ENCODE results near the gene MTG2.

The MTG2 gene

DNA sequence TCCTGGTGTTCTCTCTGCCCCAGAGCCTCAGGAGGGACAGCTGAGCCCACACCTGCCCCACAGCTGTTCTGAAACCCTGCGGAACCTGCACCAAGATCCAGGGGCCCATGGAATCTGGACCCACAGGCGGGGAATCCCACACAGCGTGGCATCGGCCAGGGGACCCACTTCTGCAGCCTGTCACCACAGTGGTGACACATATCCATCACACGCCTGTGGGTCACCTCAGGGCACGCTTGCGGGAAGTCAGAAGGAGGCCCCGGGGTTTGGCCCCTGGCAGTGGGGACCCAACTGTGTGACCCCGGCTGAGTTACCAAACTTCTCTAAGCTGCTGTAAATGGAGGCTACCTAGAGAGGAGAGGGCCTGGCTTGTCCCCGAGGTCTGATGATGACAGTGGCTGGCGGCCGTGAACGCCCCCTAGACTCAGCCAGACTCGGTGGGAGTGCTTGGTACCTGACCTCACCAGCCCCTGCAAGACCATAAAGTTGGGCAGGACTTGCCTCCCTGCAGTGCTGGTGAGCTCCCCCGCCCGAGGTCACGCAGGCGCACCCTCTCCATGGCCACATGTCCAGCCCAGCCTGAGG, 39.5 kb downstream of the MTG2 start:
- Histone ChIP-seq H3K4me1 (ENCODE audit: control insufficient read depth, insufficient read depth, low read length) (no peaks in the 10 kb centered on the region), H3K4me3 (ENCODE audit: low read length) (no peak overlapping the region), H3K9me3 (ENCODE audit: control insufficient read depth, low read length) (no peaks in the 10 kb centered on the region), H3K36me3 (ENCODE audit: control insufficient read depth, insufficient read depth, low read length, severe bottlenecking) (no peaks in the 10 kb centered on the region), H3K27me3 (replicated peaks; ENCODE audit: control insufficient read depth, insufficient read depth, low read length) (peaks cover 80% of the 10 kb centered on the region), H3K9ac (ENCODE audit: low read length) (no peak overlapping the region)
- no peak for DNase-seq (ENCODE audit: low read depth)

DNA sequence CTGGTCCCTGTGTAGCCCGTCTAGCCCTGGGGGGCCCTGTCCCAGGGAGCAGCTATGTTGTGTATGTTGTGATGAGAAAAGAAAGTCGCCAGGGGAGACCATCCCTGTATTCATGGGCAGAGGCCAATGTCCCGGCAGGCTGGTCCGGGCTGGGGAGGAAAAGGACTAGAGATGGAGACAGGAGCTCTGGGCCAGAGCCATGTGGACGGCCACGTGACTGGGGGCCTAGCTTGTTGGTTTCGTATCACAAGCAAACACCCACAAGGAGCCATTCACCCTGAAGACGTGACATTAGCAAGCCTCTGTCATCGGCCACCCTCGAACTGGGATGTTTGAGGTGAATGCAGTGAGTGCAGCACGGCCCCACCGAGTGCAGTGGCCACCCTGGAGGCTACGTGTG, 40.1 kb downstream of the MTG2 start:
- Histone ChIP-seq H3K4me3 (ENCODE audit: low read length) (no peak overlapping the region), H3K4me1 (ENCODE audit: control insufficient read depth, insufficient read depth, low read length) (no peaks in the 10 kb centered on the region), H3K9ac (ENCODE audit: low read length) (no peak overlapping the region), H3K9me3 (ENCODE audit: control insufficient read depth, low read length) (no peaks in the 10 kb centered on the region), H3K36me3 (ENCODE audit: control insufficient read depth, insufficient read depth, low read length, severe bottlenecking) (no peaks in the 10 kb centered on the region), H3K27me3 (replicated peaks; ENCODE audit: control insufficient read depth, insufficient read depth, low read length) (peaks cover 80% of the 10 kb centered on the region)
- DNase-seq (ENCODE audit: low read depth): no peak

GRCh38 chr20:62223571-62223970, 40.7 kb downstream of the MTG2 start:
- H3K4me3 ChIP-seq (ENCODE audit: low read length): no peak overlapping the region
- no peak for DNase-seq (ENCODE audit: low read depth)
- H3K36me3 ChIP-seq (ENCODE audit: control insufficient read depth, insufficient read depth, low read length, severe bottlenecking): no peaks in the 10 kb centered on the region
- H3K9ac ChIP-seq (ENCODE audit: low read length): no peak overlapping the region
- H3K4me1 ChIP-seq (ENCODE audit: control insufficient read depth, insufficient read depth, low read length): no peaks in the 10 kb centered on the region
- peaks cover 80% of the 10 kb centered on the region for H3K27me3 ChIP-seq (replicated peaks; ENCODE audit: control insufficient read depth, insufficient read depth, low read length)
- no peaks in the 10 kb centered on the region for H3K9me3 ChIP-seq (ENCODE audit: control insufficient read depth, low read length)

DNA sequence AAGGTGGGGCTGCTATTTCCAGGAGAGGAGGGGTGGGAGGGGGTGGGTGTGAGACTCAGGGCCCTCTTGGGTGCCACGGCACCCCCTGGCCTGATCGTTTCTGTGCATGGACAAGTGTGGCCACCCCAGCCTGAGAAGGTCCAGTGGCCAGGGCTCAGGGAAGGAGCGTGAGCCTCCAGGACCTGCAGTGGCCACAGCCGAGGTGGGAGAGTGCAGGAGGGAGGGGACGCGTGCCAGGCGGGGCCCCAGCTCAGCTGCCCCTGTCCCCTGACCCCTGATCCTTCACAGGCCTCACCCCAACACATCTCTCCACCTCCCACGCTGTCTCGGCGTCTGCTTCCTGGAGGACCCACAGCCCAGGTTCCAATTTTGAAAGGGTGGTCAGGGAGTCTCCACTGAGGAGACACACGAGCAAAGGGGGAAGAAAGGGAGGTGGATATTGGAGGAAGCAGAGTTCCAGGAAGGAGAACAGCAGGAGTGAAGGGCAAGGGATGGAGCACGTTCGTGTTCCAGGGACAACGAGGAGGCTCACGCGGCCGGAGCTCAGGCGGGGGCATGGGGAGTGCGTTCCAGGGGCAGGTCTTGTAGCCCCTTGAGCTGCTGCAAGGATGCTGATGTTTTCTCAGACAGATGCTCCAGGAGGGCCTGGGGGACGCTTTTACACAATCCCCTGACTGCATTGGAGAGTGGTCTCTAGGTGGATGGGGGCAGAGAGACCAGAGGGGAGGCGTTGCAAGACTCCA, 41.5 kb downstream of the MTG2 start:
- Histone ChIP-seq H3K4me1 (ENCODE audit: control insufficient read depth, insufficient read depth, low read length) (no peaks in the 10 kb centered on the region), H3K27me3 (replicated peaks; ENCODE audit: control insufficient read depth, insufficient read depth, low read length) (peaks cover 83% of the 10 kb centered on the region), H3K9me3 (ENCODE audit: control insufficient read depth, low read length) (no peaks in the 10 kb centered on the region), H3K9ac (ENCODE audit: low read length) (no peak overlapping the region), H3K4me3 (ENCODE audit: low read length) (no peak overlapping the region), H3K36me3 (ENCODE audit: control insufficient read depth, insufficient read depth, low read length, severe bottlenecking) (no peaks in the 10 kb centered on the region)
- no peak for DNase-seq (ENCODE audit: low read depth)

GRCh38 chr20:62225026-62225425, 42.2 kb downstream of the MTG2 start:
- no peaks in the 10 kb centered on the region for H3K4me1 ChIP-seq (ENCODE audit: control insufficient read depth, insufficient read depth, low read length)
- no peak for DNase-seq (ENCODE audit: low read depth)
- peaks cover 84% of the 10 kb centered on the region for H3K27me3 ChIP-seq (replicated peaks; ENCODE audit: control insufficient read depth, insufficient read depth, low read length)
- H3K36me3 ChIP-seq (ENCODE audit: control insufficient read depth, insufficient read depth, low read length, severe bottlenecking): no peaks in the 10 kb centered on the region
- H3K9me3 ChIP-seq (ENCODE audit: control insufficient read depth, low read length): no peaks in the 10 kb centered on the region
- no peak overlapping the region for H3K9ac ChIP-seq (ENCODE audit: low read length)
- H3K4me3 ChIP-seq (ENCODE audit: low read length): no peak overlapping the region

GRCh38 chr20:62225820-62226635, 43.2 kb downstream of the MTG2 start:
- Histone ChIP-seq H3K36me3 (ENCODE audit: control insufficient read depth, insufficient read depth, low read length, severe bottlenecking) (no peaks in the 10 kb centered on the region), H3K27me3 (replicated peaks; ENCODE audit: control insufficient read depth, insufficient read depth, low read length) (peaks cover 84% of the 10 kb centered on the region), H3K9ac (ENCODE audit: low read length) (no peak overlapping the region)

GRCh38 chr20:62226707-62227590, 44.1 kb downstream of the MTG2 start:
- no peak for DNase-seq (ENCODE audit: low read depth)
- Histone ChIP-seq H3K36me3 (ENCODE audit: control insufficient read depth, insufficient read depth, low read length, severe bottlenecking) (no peaks in the 10 kb centered on the region), H3K9me3 (ENCODE audit: control insufficient read depth, low read length) (no peaks in the 10 kb centered on the region), H3K4me3 (ENCODE audit: low read length) (no peak overlapping the region), H3K27me3 (replicated peaks; ENCODE audit: control insufficient read depth, insufficient read depth, low read length) (peaks cover 79% of the 10 kb centered on the region), H3K4me1 (ENCODE audit: control insufficient read depth, insufficient read depth, low read length) (no peaks in the 10 kb centered on the region), H3K9ac (ENCODE audit: low read length) (no peak overlapping the region)

More at GRCh38 chr20:62225820-62226635, 43.2 kb downstream of the MTG2 start:
- no peak overlapping the region for H3K4me3 ChIP-seq (ENCODE audit: low read length)
- no peaks in the 10 kb centered on the region for H3K4me1 ChIP-seq (ENCODE audit: control insufficient read depth, insufficient read depth, low read length)
- no peaks in the 10 kb centered on the region for H3K9me3 ChIP-seq (ENCODE audit: control insufficient read depth, low read length)
- no peak for DNase-seq (ENCODE audit: low read depth)

- Histone ChIP-seq H3K9ac (ENCODE audit: low read length) (no peak overlapping the region), H3K4me1 (ENCODE audit: control insufficient read depth, insufficient read depth, low read length) (no peaks in the 10 kb centered on the region), H3K36me3 (ENCODE audit: control insufficient read depth, insufficient read depth, low read length, severe bottlenecking) (no peaks in the 10 kb centered on the region), H3K9me3 (ENCODE audit: control insufficient read depth, low read length) (no peaks in the 10 kb centered on the region), H3K27me3 (replicated peaks; ENCODE audit: control insufficient read depth, insufficient read depth, low read length) (peaks cover 74% of the 10 kb centered on the region), H3K4me3 (ENCODE audit: low read length) (no peak overlapping the region)
- no peak for DNase-seq (ENCODE audit: low read depth)
These were observed 44.8 kb downstream of the MTG2 start for GRCh38 chr20:62227591-62227976.

DNA sequence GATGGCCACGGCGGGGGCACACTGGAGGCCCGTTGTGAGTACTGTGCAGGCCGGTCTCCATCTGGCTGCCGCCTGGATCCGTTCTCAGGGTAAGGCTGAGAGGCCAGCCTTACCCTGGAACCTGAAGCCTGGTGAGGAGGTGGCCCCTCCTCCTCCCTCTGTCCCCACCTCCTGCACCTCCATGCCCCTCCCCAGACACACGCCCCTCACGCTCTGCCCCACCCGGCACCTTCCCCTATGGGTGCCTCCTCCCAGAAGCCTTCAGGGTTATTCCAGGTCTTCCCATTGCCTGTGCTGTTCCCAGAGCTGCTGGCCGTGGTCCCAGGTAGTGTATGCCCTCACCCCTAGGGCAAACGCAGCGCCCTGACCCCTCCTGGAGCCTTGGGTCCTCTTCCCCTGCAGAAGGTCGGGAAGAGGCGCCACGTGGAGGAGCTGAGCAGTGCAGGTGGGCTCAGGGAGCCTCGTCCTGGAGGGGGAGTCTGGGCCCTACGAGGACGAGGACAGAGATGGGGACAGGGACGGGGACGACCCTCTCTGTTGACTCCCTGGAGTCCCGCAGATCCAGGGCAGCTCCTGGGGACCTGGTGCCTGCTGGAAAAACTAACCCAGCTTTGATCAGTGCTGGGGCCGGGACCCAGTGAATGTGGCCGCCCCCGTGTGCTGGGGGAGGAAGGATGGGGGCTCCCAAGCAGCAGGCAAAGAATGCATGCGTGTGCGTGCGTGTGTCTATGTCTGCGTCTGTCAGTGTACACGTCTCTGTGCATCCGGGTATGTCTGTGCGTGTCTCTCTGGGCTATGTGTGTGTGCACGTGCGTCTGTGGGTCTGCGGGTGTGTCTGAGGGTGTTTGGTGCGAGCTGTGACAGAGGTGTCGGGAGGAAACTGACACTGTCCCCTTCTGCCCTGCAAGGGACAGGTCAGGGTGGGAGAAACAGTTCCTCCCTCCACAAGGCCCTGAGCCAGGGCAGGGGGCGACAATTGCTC, 45.4 kb downstream of the MTG2 start:
- DNase-seq (ENCODE audit: low read depth): no peak
- H3K9ac ChIP-seq (ENCODE audit: low read length): no peak overlapping the region
- H3K36me3 ChIP-seq (ENCODE audit: control insufficient read depth, insufficient read depth, low read length, severe bottlenecking): no peaks in the 10 kb centered on the region
- H3K4me1 ChIP-seq (ENCODE audit: control insufficient read depth, insufficient read depth, low read length): no peaks in the 10 kb centered on the region
- no peak overlapping the region for H3K4me3 ChIP-seq (ENCODE audit: low read length)
- no peaks in the 10 kb centered on the region for H3K9me3 ChIP-seq (ENCODE audit: control insufficient read depth, low read length)
- H3K27me3 ChIP-seq (replicated peaks; ENCODE audit: control insufficient read depth, insufficient read depth, low read length): peaks cover 67% of the 10 kb centered on the region

DNA sequence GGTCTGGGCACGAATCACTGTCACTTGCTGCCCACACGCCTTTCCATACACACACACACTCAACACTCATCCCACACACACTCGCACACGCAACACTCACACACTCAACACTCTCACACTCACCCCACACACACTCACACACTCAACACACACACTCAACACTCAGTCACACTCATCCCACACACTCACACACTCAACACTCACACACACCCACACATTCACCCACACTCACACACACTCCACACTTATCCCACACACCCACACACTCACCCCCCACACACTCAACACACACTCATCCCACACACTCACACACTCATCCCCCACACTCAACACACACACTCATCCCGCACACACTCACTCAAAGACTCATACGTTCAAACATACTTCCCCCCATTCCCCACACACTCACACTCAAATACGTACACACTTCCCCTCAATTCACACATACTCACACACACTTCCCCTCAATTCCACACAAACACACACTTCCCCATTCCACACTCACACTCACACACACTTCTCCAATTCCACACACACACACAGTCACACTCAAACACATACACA, 46.2 kb downstream of the MTG2 start:
- no peak overlapping the region for H3K9ac ChIP-seq (ENCODE audit: low read length)
- H3K9me3 ChIP-seq (ENCODE audit: control insufficient read depth, low read length): peaks cover 3% of the 10 kb centered on the region
- H3K36me3 ChIP-seq (ENCODE audit: control insufficient read depth, insufficient read depth, low read length, severe bottlenecking): no peaks in the 10 kb centered on the region
- peaks cover 64% of the 10 kb centered on the region for H3K27me3 ChIP-seq (replicated peaks; ENCODE audit: control insufficient read depth, insufficient read depth, low read length)
- DNase-seq (ENCODE audit: low read depth): no peak
- H3K4me1 ChIP-seq (ENCODE audit: control insufficient read depth, insufficient read depth, low read length): no peaks in the 10 kb centered on the region
- no peak overlapping the region for H3K4me3 ChIP-seq (ENCODE audit: low read length)

Measured in adipocyte (in vitro differentiated cells).